Spleen (tissue), 7 donors: ENCODE data around the gene PNLIPRP2.

Source experiments
- POLR2A ChIP-seq, 3 donors: fragments of 450-650 bp; IDR thresholded peaks; one replicate each; pipeline ENCODE4 v1.5.1; 2017; ENCODE audit warnings: antibody characterized with exemption in 3 of 3, mild to moderate bottlenecking in 1 of 3
- TF ChIP-seq, protein P1 (sequence below), 11 experiments: fragments of 200-600 bp in 7 of 11; fragments of 450-650 bp in 4 of 11; sonication (generic) in 4 of 11; IDR thresholded peaks in 8 of 11; conservative IDR thresholded peaks in 3 of 11; 1 replicate in 7 of 11; 2 replicates in 4 of 11; pipeline versions ENCODE4 v1.4.0 to v1.8.0; 2016 to 2021; ENCODE audit warnings: antibody characterized with exemption in 11 of 11, inconsistent platforms in 4 of 11, mild to moderate bottlenecking in 1 of 11
- donor health status: DM: no; HTN: no; CAD: no; lungs with moderate emphysema.
- donor health status: DM: no; HTN: no; CAD: no.
- donor health status: DM: no; HTN: no; CAD: no.

DNA sequence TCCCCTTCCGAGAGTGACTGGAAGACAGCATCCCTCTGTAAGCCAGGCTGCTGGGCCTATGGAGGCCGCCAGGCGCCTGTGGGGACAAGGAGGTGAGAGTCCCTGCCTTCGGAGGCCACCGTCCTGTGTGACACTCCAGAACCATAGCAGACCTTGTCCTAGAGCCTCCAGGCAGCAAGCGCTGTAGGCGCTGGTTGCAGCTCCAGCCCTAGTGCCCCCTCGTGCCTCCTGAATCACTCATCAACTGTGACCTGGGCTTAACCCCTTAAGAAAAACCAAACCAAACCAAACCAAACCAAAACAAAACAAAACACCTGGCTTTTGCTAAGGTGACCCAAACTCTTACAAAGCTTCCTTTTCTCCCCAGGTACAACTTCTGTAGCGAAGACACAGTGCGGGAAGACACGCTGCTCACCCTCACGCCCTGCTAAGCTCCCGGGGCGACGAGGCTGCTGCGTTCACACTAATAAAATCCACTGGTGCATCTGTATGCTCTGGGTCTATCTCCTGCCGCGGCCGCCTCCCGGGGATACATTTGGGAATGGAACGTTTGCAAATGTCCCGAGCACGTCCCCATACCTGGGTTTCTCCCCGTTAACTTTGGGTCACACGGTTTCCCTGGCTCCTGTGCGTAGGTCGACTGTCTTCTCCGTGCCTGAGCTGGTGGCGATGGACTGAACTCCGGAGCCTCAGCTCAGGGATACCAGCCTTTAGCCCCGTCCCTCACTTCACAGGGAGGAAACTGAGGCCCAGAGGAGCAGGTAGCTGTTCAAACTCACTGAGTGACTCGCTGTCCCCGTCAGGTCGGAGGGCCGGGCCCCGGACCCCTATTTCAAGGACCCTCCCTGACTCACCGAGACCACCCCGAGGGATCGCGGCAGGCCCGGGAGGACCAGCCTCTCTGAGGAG lies 11.8 kb upstream of the PNLIPRP2 start:
- TF ChIP-seq, protein P1, sequence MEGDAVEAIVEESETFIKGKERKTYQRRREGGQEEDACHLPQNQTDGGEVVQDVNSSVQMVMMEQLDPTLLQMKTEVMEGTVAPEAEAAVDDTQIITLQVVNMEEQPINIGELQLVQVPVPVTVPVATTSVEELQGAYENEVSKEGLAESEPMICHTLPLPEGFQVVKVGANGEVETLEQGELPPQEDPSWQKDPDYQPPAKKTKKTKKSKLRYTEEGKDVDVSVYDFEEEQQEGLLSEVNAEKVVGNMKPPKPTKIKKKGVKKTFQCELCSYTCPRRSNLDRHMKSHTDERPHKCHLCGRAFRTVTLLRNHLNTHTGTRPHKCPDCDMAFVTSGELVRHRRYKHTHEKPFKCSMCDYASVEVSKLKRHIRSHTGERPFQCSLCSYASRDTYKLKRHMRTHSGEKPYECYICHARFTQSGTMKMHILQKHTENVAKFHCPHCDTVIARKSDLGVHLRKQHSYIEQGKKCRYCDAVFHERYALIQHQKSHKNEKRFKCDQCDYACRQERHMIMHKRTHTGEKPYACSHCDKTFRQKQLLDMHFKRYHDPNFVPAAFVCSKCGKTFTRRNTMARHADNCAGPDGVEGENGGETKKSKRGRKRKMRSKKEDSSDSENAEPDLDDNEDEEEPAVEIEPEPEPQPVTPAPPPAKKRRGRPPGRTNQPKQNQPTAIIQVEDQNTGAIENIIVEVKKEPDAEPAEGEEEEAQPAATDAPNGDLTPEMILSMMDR (IDR thresholded peaks at IDR 0.05 in 8 of 11, conservative IDR thresholded peaks at IDR 0.05 in 3 of 11): no peak
- no peak for TF ChIP-seq POLR2A (IDR thresholded peaks at IDR 0.05)
